HUES6 (cell line): ENCODE data around the gene CATSPERD.

Experiments
- H3K27ac ChIP-seq: 2 replicates; pipeline ENCODE4 v1.7.0; 2013; ENCODE audit warnings: low read depth, mild to moderate bottlenecking, low read length, inconsistent platforms
- H3K27me3 ChIP-seq: 2 replicates; pipeline ENCODE4 v1.6.1; 2013; ENCODE audit warnings: low read length; ENCODE audit not compliant: control insufficient read depth, insufficient read depth
- H3K36me3 ChIP-seq: 2 replicates; pipeline ENCODE4 v1.6.1; 2013; ENCODE audit warnings: low read length; ENCODE audit not compliant: control insufficient read depth, insufficient read depth
- H3K4me1 ChIP-seq: 2 replicates; pipeline ENCODE4 v1.6.1; 2013; ENCODE audit warnings: low read length; ENCODE audit not compliant: control insufficient read depth, insufficient read depth
- H3K4me3 ChIP-seq: 2 replicates; pipeline ENCODE4 v1.5.1; 2013; ENCODE audit warnings: low read depth, low read length
- H3K9ac ChIP-seq: one replicate; pipeline ENCODE4 v1.6.1; 2013; ENCODE audit warnings: mild to moderate bottlenecking, low read length
- H3K9me3 ChIP-seq: 2 replicates; pipeline ENCODE4 v1.6.1; 2013; ENCODE audit warnings: low read depth, low read length; ENCODE audit not compliant: control insufficient read depth, insufficient read depth

Gene CATSPERD, protein sequence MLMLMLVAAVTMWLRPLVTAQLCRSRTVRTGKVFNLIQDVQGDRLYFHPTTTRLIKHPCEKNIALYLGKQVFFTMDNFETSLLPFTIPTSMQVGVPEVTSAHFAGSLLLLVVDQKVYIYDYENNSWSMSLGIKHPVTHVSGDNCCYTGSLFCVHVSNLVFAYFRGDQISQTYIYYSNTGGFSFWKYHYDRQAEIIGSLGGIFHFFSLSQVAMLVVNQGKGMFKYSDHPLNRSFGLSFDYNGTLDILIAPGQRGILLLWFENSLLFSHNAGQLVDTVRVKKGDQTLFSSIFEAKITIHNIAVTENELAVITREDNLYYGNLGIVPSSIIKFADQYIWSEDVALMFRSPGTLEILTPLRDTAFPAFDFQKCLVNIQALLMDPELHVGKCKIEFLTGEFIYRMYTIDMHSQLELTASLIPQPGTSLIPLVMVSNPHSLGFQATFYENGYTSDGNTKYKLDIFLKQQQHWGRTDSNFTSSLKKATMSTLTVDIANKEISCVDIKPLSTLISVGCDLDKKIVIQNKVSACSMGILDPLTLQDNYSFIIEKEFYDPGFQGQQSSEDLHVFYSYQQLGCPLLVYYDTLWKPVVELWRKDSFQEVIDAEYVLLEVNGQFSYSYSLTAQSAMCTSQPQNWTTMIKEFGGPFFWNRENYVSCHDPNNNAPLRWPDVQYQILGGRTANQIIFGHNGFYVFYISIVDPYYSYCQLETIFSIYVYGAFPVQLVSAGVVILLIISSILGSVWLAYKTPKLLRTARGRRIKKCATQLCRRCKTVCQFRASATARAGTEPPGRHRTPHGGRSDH

DNA sequence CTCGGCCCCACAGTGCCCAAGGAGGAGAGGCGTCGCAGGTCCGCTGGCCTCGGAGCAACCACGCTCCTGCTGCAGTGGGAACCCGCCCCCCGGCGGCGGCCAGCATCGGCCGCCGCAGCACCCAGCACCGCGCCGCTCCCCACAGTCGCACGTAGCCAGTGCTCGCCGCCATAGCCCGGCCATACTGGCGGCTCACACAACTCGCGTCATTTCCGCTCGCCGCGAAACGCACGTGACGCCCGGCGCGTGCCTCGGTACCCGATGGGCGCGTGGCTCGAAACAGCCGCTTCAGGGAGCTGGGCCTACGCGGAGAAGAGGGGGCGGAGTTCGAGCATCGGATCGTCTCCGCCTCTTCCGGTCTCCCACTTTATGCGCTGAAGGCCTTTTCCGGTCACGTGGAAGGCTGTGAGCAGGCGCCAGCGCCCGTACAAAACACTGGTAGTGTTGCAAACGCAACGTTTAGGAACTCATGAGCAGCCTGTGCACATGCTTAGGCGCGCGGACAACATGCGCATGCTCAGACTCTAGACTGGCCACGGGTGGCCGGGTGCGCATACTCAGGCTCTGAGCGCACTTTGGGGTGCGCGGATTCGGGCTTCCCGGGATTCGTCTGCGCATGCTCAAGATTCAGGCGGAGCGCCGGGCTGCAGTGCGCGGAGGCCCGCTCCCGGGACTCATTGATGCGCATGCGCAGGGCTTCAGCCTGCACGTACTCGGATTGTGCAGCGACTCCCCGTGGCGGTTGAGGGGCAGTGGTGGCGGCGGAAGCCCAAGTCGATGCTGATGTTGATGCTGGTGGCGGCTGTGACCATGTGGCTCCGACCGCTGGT lies at the start of gene CATSPERD, which contains the start of gene LONP1:
TSS of gene CATSPERD (plus strand) at position 677 of the 830 bp plus-strand sequence. CDS start at position 778, 101 bp downstream.
TSS of gene LONP1 (minus strand) at position 186 of the 830 bp plus-strand sequence. CDS start at position 172, 14 bp downstream.
- no peaks in the 10 kb centered on the region for H3K9me3 ChIP-seq
- peaks cover 7% of the 10 kb centered on the region; the same call in 1 of the 2 replicates for H3K4me1 ChIP-seq
- H3K27ac ChIP-seq, result peak within 1 kb of the TSS; percentile 95
- peak within 1 kb of the TSS; percentile 79 for H3K4me3 ChIP-seq
- peak within 1 kb of the TSS; percentile 93 for H3K9ac ChIP-seq
- peaks cover 14% of the 10 kb centered on the region; the same call in 1 of the 2 replicates for H3K36me3 ChIP-seq
- H3K27me3 ChIP-seq, result no peaks in the 10 kb centered on the region

DNA sequence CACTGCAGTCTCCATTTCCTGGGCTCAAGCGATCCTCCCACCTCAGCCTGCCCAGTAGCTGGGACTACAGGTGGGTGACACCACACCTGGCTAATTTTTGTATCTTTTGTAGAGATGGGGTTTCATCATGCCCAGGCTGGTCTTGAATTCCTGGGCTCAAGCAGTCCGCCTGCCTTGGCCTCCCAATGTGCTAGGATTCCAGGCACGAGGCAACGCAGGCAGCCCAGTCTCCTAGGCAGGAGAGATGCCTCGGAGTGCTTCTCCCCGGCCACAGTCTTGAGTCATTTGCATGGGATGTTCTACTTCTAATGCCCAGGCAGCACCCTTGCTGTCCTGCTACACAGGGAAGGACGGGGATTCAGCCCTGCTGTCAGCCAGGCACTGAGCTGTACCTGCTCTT lies 48.8 kb upstream of the CATSPERD start:
- no peak overlapping the region for H3K9ac ChIP-seq
- H3K9me3 ChIP-seq, result no peaks in the 10 kb centered on the region
- peaks cover 51% of the 10 kb centered on the region for H3K36me3 ChIP-seq
- H3K4me3 ChIP-seq, result no peak overlapping the region
- H3K27me3 ChIP-seq, result no peaks in the 10 kb centered on the region
- H3K4me1 ChIP-seq, result peaks cover 11% of the 10 kb centered on the region
- H3K27ac ChIP-seq, result no peak overlapping the region

DNA sequence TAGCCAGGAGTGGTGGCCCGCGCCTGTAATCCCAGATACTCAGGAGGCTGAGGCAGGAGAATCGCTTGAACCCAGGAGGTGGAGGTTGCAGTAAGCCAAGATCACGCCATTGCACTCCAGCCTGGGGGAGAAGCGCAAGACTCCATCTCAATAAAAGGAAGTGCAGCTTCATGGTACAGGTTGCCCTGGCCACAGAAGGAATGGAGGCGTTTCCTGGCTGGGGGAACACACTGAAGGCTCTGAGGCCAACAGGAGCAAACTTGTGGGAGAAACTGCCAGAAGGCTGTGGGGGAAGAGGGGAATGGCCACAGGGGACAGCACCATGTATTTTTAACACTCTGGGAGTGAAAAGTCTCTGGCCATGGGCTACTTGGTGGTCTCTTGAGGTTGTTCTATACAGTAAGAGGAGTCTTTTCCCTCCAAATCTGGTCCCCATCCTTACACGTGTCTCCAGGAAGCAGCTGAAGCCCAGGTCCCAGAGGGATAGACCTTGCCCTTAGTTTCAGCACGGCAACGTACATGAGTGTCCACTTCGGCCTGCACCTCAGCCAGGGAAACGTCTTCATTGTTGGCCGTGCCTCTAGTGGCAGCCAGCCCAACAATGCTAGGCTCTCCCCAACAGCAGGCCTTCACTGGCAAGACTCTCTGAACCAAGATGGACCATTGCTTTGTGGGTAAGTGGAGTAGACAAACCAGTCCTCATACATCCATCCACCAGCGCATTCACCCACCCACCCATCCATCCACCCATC lies 47.6 kb upstream of the CATSPERD start:
- H3K9me3 ChIP-seq, result no peaks in the 10 kb centered on the region
- H3K4me3 ChIP-seq, result no peak overlapping the region
- H3K27me3 ChIP-seq, result no peaks in the 10 kb centered on the region
- no peak overlapping the region for H3K27ac ChIP-seq
- H3K36me3 ChIP-seq, result peaks cover 38% of the 10 kb centered on the region
- H3K9ac ChIP-seq, result no peak overlapping the region
- H3K4me1 ChIP-seq, result peaks cover 3% of the 10 kb centered on the region; the same call in 1 of the 2 replicates

DNA sequence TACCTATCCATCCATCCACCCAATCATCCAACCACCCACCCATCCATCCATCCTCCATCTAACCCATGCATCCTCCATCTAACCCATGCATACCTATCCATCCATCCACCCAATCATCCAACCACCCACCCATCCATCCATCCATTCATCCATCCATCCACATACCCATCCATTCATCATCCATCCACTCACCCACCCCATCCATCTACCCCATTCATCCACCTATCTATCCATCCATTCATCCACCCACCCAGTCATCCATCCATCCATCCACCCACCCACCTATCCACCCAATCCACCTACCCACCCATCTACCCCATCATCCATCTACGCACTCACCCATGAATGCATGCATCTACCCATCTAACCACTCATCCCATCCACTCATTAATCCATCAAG lies 46.7 kb upstream of the CATSPERD start:
- peaks cover 31% of the 10 kb centered on the region for H3K36me3 ChIP-seq

DNA sequence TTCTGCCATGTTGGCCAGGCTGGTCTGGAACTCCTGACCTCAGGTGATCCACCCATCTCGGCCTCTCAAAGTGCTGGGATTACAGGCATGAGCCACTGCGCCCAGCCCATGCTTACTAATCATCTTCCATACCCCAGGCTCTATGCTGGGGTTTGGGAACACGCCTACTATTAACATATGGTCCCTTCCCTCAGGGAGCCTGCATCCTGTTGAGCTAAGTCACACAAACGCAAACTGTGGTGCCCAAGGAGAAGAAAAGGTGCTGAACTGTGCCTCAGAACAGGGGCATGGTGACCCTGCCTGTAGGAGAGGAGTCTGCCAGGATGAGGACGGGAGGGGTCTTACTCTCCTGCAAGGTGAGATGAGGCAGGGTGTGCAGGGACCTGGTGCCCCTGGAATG lies 45.7 kb upstream of the CATSPERD start:
- Histone ChIP-seq H3K27me3 (no peaks in the 10 kb centered on the region), H3K36me3 (peaks cover 22% of the 10 kb centered on the region), H3K4me3 (no peak overlapping the region), H3K27ac (no peak overlapping the region), H3K4me1 (peaks cover 4% of the 10 kb centered on the region; the same call in 1 of the 2 replicates), H3K9ac (no peak overlapping the region), H3K9me3 (no peaks in the 10 kb centered on the region)

More for the DNA sequence above, 46.7 kb upstream of the CATSPERD start:
- H3K27ac ChIP-seq, result no peak overlapping the region
- no peak overlapping the region for H3K4me3 ChIP-seq
- no peaks in the 10 kb centered on the region for H3K27me3 ChIP-seq
- H3K9ac ChIP-seq, result no peak overlapping the region
- H3K4me1 ChIP-seq, result no peaks in the 10 kb centered on the region
- no peaks in the 10 kb centered on the region for H3K9me3 ChIP-seq

DNA sequence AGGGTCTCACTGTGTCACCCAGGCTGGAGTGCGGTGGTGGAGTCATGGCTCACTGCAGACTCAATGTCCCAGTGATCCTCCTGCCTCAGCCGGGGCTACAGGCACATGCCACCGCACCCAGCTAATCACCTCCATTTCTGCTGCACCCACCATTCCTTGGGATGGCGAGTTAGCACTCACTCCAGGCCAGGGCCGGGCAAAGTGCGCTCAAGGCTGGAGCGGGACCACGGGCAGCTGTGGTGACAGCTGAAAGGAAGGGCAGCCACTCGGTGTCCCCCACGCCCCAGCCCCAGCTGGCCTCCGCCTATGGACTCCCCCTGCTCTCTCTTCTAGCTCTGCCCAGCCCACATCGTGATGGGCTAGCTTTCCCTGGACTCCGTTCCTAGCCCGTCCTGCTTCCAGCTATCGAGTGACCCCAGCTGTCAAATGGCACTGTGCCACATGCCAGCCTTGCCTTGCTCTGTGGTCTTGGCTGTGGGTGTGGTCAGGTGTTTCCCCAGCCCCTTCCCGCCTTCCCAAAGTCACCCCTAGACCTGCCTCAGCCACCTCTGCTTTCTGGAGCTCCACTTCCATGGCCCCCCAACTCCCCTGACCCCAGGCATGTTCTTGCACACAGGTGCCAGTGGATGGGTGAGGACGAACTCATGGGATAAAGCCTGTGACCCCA lies 44.2 kb upstream of the CATSPERD start:
- no peak overlapping the region for H3K9ac ChIP-seq
- H3K4me3 ChIP-seq, result no peak overlapping the region
- H3K27me3 ChIP-seq, result no peaks in the 10 kb centered on the region
- no peak overlapping the region for H3K27ac ChIP-seq
- H3K9me3 ChIP-seq, result no peaks in the 10 kb centered on the region
- H3K4me1 ChIP-seq, result peaks cover 6% of the 10 kb centered on the region; the same call in 1 of the 2 replicates
- peaks cover 17% of the 10 kb centered on the region; the same call in 1 of the 2 replicates for H3K36me3 ChIP-seq

DNA sequence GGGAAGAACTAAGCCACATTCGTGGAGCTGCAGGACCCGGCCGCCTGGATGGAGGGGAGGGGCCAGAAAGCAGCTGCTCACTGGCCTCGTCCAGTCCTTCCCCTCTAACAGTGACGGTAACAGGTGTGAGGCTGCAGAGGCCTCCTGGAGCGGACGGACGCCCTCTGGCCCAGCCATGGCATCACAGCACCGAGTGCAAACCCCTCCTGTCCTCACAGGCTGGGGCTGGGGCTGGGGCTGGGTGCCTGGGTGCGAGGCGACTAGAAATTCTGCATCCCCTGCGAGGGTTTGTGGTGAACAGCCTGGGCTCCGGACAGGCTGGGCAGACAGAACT lies 43.7 kb upstream of the CATSPERD start:
- H3K27ac ChIP-seq, result no peak overlapping the region
- no peaks in the 10 kb centered on the region for H3K9me3 ChIP-seq
- no peak overlapping the region for H3K9ac ChIP-seq
- no peak overlapping the region for H3K4me3 ChIP-seq
- H3K36me3 ChIP-seq, result peaks cover 12% of the 10 kb centered on the region; the same call in 1 of the 2 replicates
- no peaks in the 10 kb centered on the region for H3K27me3 ChIP-seq
- H3K4me1 ChIP-seq, result peaks cover 8% of the 10 kb centered on the region; the same call in 1 of the 2 replicates

DNA sequence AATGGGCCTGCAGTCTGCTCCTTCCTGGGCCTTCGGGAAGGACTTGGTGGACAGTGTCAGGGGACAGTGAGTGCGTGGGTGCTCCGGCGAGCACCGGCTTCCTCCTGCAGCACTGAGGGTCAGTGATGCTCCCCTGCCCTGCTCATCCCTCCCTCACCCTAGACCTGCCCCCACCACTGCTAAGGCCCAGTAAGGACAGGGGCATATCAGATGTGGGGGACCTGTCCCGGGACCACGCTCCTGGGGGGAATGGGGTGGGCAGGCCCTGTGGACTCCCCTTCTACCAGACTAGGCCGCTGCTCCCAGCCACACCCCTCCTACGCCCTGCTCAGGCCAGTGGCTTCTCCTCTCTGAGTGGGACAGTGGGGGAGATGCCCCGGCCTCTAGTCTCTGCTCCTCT lies 43.3 kb upstream of the CATSPERD start:
- Histone ChIP-seq H3K9ac (no peak overlapping the region), H3K4me3 (no peak overlapping the region), H3K9me3 (no peaks in the 10 kb centered on the region), H3K36me3 (peaks cover 8% of the 10 kb centered on the region; the same call in 1 of the 2 replicates), H3K4me1 (peaks cover 8% of the 10 kb centered on the region; the same call in 1 of the 2 replicates), H3K27ac (no peak overlapping the region), H3K27me3 (no peaks in the 10 kb centered on the region)

DNA sequence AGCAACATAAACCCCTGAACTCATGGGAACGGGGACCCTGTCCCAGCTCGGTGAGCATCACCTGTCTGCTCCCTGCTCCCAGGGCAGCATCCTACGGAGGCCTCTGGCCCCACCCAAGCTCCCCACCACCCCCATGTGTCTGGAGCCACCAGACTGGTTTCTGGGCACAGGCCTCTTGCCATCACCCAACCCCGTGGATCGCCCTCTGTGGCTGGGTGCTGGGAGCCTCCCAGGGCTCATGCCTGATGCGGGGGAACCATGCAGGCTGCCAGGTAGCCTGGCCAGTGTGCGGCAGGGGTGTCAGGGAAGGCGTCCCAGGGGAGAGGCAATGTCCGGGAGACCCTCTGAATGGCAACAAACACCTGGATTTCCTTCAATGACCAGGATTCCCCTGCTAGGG lies 42.9 kb upstream of the CATSPERD start:
- Histone ChIP-seq H3K9me3 (no peaks in the 10 kb centered on the region), H3K36me3 (peaks cover 8% of the 10 kb centered on the region; the same call in 1 of the 2 replicates), H3K4me1 (peaks cover 8% of the 10 kb centered on the region; the same call in 1 of the 2 replicates), H3K9ac (no peak overlapping the region), H3K4me3 (no peak overlapping the region), H3K27me3 (no peaks in the 10 kb centered on the region), H3K27ac (no peak overlapping the region)
